ENCODE measurements around the gene FAM117B. TPM values are rescaled to one million over a fixed set of nuclear protein-coding genes. Genes with fewer than 3 reads are reported as not detected.

FAM117B gene
- polyA plus RNA-seq, 2 of the 4 experiments (the other 2 are of a cell fraction), result 3.6 TPM

DNA sequence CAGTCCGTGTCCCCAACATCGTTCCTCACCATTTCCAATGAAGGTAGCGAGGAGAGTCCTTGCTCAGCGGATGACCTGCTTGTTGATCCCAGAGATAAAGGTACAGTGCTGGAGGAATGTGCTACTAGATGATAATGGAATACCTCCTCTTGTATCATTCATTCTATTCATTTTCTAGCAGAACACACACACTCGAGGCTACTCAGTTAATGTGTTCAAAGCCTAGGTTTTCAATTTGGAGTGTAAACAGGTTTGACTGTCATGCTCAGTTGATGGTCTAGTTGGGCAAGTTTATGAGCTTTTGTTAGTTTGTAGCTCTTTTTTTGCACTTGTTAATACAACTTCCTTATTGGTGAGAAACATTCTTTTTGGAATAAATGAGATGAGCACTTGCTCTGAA lies 122.6 kb downstream of the FAM117B start (continued):
- TF ChIP-seq TFCP2L1 (CRISPR knock-in tag; IDR thresholded peaks at IDR 0.05), result no peak

DNA sequence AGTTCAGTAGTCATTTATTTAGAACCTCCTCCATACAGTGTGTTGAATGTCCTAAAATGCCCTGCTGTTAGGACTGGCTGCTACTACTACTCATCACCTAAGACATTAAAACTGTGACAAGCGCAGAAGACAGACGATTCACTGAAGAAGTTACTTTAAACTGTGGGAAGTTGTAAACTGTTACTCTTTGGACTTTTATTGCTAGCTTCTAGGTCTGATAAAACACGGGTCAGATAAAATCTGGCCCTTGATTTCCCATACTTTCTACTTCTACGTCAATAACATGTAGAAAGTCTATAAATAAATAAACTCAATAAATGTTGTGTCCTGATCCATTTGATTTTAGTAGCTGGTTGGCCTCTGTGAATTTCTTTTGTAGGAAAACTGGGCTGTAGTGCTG lies 123.4 kb downstream of the FAM117B start:
- Histone ChIP-seq H3K27ac (no peak overlapping the region), H3K4me1 (no peaks in the 10 kb centered on the region), H3K9me3 (no peaks in the 10 kb centered on the region), H3K4me3 (no peak overlapping the region), H3K4me2 (no peak overlapping the region)
- DNase-seq (ENCODE audit: low read depth in 1 of 2, low spot score in 1 of 2) (no peak), FAIRE-seq (no peak), ATAC-seq (no peak)
- WGBS (ENCODE audit: missing lambda C conversion rate), result 92% methylated on average over 4 of the region's 4 CpGs
- ChIA-PET POLR2A (interaction anchor here (0.5 kb wide), 1 partner anchor 266 kb away, joined by 4 read pairs; no protein-coding TSS in a partner anchor), CTCF (no interaction called here)
- no peak for TF ChIP-seq ZNF302 (CRISPR knock-in tag; IDR thresholded peaks at IDR 0.05)
- TF ChIP-seq KDM1A (IDR thresholded peaks at IDR 0.05; ENCODE audit: low read depth), result no peak
- TF ChIP-seq ESRRA (IDR thresholded peaks at IDR 0.05; ENCODE audit: borderline replicate concordance, low read length), result no peak
- TF ChIP-seq NPAS2 (CRISPR knock-in tag; IDR thresholded peaks at IDR 0.05; ENCODE audit: borderline replicate concordance), result no peak
- TF ChIP-seq, protein P1, sequence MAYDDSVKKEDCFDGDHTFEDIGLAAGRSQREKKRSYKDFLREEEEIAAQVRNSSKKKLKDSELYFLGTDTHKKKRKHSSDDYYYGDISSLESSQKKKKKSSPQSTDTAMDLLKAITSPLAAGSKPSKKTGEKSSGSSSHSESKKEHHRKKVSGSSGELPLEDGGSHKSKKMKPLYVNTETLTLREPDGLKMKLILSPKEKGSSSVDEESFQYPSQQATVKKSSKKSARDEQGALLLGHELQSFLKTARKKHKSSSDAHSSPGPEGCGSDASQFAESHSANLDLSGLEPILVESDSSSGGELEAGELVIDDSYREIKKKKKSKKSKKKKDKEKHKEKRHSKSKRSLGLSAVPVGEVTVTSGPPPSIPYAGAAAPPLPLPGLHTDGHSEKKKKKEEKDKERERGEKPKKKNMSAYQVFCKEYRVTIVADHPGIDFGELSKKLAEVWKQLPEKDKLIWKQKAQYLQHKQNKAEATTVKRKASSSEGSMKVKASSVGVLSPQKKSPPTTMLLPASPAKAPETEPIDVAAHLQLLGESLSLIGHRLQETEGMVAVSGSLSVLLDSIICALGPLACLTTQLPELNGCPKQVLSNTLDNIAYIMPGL (CRISPR knock-in tag; IDR thresholded peaks at IDR 0.05; ENCODE audit: borderline replicate concordance), result no peak
- no peak for TF ChIP-seq CHD4 (IDR thresholded peaks at IDR 0.05; ENCODE audit: borderline replicate concordance)
- no peak for TF ChIP-seq MAFK (IDR thresholded peaks at IDR 0.05; ENCODE audit: partially characterized antibody)
- no peak for TF ChIP-seq EHMT2 (IDR thresholded peaks at IDR 0.05; ENCODE audit: low read depth)
- TF ChIP-seq BHLHE40 (IDR thresholded peaks at IDR 0.05; ENCODE audit: low read depth, low read length), result no peak
- no peak for TF ChIP-seq POLR2AphosphoS2 (conservative IDR thresholded peaks at IDR 0.05; ENCODE audit: low read length)

DNA sequence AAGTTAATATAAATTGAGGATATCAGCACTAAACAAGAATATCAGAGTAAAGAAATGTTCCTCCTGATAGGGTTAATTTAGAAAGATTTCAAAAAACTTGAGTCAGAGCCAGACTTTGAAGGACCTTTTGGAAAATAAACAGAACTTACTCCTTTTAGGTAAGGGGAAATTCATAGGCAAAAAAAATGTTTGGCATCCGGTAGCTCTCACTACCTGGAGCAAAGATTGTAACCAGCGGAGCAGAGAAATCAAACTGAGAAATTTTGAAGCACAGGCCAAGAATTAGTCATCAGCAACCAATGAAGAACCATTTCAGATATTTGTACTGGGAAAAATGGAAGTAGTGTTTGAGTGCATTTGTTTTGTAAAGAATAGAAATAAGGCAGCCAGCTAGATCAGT lies 123.8 kb downstream of the FAM117B start:
- DNase-seq (ENCODE audit: low read depth in 1 of 2, low spot score in 1 of 2), result no peak
- CTCF ChIA-PET, result no interaction called here
- H3K9me3 ChIP-seq, result no peaks in the 10 kb centered on the region
- H3K4me1 ChIP-seq, result no peaks in the 10 kb centered on the region
- no peak for ATAC-seq
- no peak for TF ChIP-seq NPAS2 (CRISPR knock-in tag; IDR thresholded peaks at IDR 0.05; ENCODE audit: borderline replicate concordance)
- H3K4me3 ChIP-seq, result no peak overlapping the region
- POLR2A ChIA-PET, result interaction anchor here (0.5 kb wide), 1 partner anchor 265 kb away, joined by 4 read pairs; no protein-coding TSS in a partner anchor
- no peak overlapping the region for H3K4me2 ChIP-seq
- H3K27ac ChIP-seq, result no peak overlapping the region
- WGBS (ENCODE audit: missing lambda C conversion rate), result 96% methylated on average over 2 of the region's 2 CpGs
- FAIRE-seq, result no peak

DNA sequence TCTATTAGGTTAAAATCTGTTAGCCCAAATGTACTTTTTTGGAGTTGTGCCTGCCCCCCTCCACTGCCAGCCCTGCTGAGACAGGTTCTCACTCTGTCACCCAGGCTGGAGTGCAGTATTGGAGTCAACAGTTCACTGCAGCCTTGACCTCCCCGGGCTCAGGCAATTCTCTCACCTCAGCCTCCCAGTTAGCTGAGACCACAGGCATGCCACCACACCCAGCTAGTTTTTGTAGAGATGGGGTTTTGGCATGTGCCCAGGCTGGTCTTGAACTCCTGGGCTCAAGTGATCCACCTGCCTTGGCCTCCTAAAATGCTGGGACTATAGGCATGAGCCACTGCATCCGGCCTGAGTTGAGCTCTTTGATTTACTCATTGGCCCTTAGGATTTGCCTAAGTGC lies 126.1 kb downstream of the FAM117B start:
- H3K4me3 ChIP-seq, result no peak overlapping the region
- ChIA-PET CTCF (interaction anchor here (0.5 to 1.5 kb wide), 3 partner anchors 8 to 892 kb away, joined by 3 to 4 read pairs (median 4); no protein-coding TSS in a partner anchor), POLR2A (no interaction called here)
- no peak overlapping the region for H3K27ac ChIP-seq
- no peaks in the 10 kb centered on the region for H3K4me1 ChIP-seq
- no peak overlapping the region for H3K4me2 ChIP-seq
- FAIRE-seq, result no peak
- ATAC-seq, result no peak
- no peaks in the 10 kb centered on the region for H3K9me3 ChIP-seq
- no peak for DNase-seq (ENCODE audit: low read depth in 1 of 2, low spot score in 1 of 2)
- 88% methylated on average over 2 of the region's 2 CpGs for WGBS (ENCODE audit: missing lambda C conversion rate)
- no peak for TF ChIP-seq CBX8 (IDR thresholded peaks at IDR 0.05)
- TF ChIP-seq, protein P2, sequence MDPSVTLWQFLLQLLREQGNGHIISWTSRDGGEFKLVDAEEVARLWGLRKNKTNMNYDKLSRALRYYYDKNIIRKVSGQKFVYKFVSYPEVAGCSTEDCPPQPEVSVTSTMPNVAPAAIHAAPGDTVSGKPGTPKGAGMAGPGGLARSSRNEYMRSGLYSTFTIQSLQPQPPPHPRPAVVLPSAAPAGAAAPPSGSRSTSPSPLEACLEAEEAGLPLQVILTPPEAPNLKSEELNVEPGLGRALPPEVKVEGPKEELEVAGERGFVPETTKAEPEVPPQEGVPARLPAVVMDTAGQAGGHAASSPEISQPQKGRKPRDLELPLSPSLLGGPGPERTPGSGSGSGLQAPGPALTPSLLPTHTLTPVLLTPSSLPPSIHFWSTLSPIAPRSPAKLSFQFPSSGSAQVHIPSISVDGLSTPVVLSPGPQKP (IDR thresholded peaks at IDR 0.05; ENCODE audit: low read depth, low read length), result no peak
- TF ChIP-seq GATA3 (IDR thresholded peaks at IDR 0.05; ENCODE audit: borderline replicate concordance), result no peak
- TF ChIP-seq, protein P3, sequence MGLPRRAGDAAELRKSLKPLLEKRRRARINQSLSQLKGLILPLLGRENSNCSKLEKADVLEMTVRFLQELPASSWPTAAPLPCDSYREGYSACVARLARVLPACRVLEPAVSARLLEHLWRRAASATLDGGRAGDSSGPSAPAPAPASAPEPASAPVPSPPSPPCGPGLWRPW (IDR thresholded peaks at IDR 0.05), result no peak
- TF ChIP-seq TFCP2L1 (CRISPR knock-in tag; IDR thresholded peaks at IDR 0.05), result no peak
- no peak for TF ChIP-seq SREBF2 (IDR thresholded peaks at IDR 0.05)
- TF ChIP-seq, protein P4, sequence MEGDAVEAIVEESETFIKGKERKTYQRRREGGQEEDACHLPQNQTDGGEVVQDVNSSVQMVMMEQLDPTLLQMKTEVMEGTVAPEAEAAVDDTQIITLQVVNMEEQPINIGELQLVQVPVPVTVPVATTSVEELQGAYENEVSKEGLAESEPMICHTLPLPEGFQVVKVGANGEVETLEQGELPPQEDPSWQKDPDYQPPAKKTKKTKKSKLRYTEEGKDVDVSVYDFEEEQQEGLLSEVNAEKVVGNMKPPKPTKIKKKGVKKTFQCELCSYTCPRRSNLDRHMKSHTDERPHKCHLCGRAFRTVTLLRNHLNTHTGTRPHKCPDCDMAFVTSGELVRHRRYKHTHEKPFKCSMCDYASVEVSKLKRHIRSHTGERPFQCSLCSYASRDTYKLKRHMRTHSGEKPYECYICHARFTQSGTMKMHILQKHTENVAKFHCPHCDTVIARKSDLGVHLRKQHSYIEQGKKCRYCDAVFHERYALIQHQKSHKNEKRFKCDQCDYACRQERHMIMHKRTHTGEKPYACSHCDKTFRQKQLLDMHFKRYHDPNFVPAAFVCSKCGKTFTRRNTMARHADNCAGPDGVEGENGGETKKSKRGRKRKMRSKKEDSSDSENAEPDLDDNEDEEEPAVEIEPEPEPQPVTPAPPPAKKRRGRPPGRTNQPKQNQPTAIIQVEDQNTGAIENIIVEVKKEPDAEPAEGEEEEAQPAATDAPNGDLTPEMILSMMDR (IDR thresholded peaks at IDR 0.05), result no peak
- TF ChIP-seq ZC3H11A (IDR thresholded peaks at IDR 0.05), result no peak
- no peak for TF ChIP-seq KDM5A (IDR thresholded peaks at IDR 0.05)
- TF ChIP-seq, protein P5, sequence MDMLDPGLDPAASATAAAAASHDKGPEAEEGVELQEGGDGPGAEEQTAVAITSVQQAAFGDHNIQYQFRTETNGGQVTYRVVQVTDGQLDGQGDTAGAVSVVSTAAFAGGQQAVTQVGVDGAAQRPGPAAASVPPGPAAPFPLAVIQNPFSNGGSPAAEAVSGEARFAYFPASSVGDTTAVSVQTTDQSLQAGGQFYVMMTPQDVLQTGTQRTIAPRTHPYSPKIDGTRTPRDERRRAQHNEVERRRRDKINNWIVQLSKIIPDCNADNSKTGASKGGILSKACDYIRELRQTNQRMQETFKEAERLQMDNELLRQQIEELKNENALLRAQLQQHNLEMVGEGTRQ (IDR thresholded peaks at IDR 0.05), result no peak
- TF ChIP-seq, protein P6, sequence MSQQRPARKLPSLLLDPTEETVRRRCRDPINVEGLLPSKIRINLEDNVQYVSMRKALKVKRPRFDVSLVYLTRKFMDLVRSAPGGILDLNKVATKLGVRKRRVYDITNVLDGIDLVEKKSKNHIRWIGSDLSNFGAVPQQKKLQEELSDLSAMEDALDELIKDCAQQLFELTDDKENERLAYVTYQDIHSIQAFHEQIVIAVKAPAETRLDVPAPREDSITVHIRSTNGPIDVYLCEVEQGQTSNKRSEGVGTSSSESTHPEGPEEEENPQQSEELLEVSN (IDR thresholded peaks at IDR 0.05; ENCODE audit: borderline replicate concordance, low read depth), result no peak
- no peak for TF ChIP-seq HOXB5 (CRISPR knock-in tag; IDR thresholded peaks at IDR 0.05)
- TF ChIP-seq PHF8 (IDR thresholded peaks at IDR 0.05; ENCODE audit: borderline replicate concordance, low read depth), result no peak
- TF ChIP-seq KDM1A (IDR thresholded peaks at IDR 0.05; ENCODE audit: low read depth), result no peak
- TF ChIP-seq, protein P1 (CRISPR knock-in tag; IDR thresholded peaks at IDR 0.05; ENCODE audit: borderline replicate concordance), result no peak
